Natural killer cell (primary cell): ENCODE data around the gene GALNTL6. TPM values are rescaled to one million over a fixed set of nuclear protein-coding genes. Genes with fewer than 3 reads are reported as not detected.

Experiments used
- ATAC-seq, 3 donors: fragments of 150-1000 bp in 2 of 3; fragments of 200-7000 bp in 1 of 3; cut with Tn5 transposase; 1 replicate in 1 of 3; 2 replicates in 2 of 3; pipeline ENCODE4 v1.10.0; 2021; ENCODE audit warnings: mild to moderate bottlenecking in 2 of 3, moderate library complexity in 2 of 3
- DNase-seq, 2 donors: peaks; one replicate each; pipeline versions ENCODE4 v3.0.0 to v3.0.0-alpha.2; 2013 to 2021; ENCODE audit warnings: mixed read lengths in 1 of 2
- H3K27ac ChIP-seq: one replicate; pipeline ENCODE4 v1.5.1; 2013; ENCODE audit warnings: mild to moderate bottlenecking, low read length
- H3K27me3 ChIP-seq: one replicate; pipeline ENCODE4 v1.6.1; 2013; ENCODE audit warnings: low read length; ENCODE audit not compliant: control insufficient read depth, insufficient read depth
- H3K36me3 ChIP-seq: one replicate; pipeline ENCODE4 v1.6.1; 2013; ENCODE audit warnings: low read length; ENCODE audit not compliant: control insufficient read depth, insufficient read depth
- H3K4me1 ChIP-seq: one replicate; pipeline ENCODE4 v1.6.1; 2013; ENCODE audit warnings: low read length; ENCODE audit not compliant: control insufficient read depth, insufficient read depth
- H3K4me3 ChIP-seq: one replicate; pipeline ENCODE4 v1.5.1; 2013; ENCODE audit warnings: low read length
- H3K9me3 ChIP-seq: one replicate; pipeline ENCODE4 v1.6.1; 2013; ENCODE audit warnings: low read length; ENCODE audit not compliant: control insufficient read depth, insufficient read depth
- H3K27ac Mint-ChIP-seq, 2 donors: one replicate each; pipeline ENCODE4 v1.8.0; 2022; ENCODE audit warnings: mild to moderate bottlenecking in 2 of 2, mixed read lengths in 2 of 2, moderate library complexity in 1 of 2
- H3K27me3 Mint-ChIP-seq, 2 donors: one replicate each; pipeline ENCODE4 v1.8.0; 2022; ENCODE audit warnings: low read depth in 2 of 2, mixed read lengths in 2 of 2
- H3K36me3 Mint-ChIP-seq: one replicate; pipeline ENCODE4 v1.8.0; 2022; ENCODE audit warnings: mixed read lengths
- H3K4me1 Mint-ChIP-seq, 2 donors: one replicate each; pipeline ENCODE4 v1.8.0; 2022; ENCODE audit warnings: mixed read lengths in 2 of 2
- H3K4me3 Mint-ChIP-seq: one replicate; pipeline ENCODE4 v1.8.0; 2022; ENCODE audit warnings: mild to moderate bottlenecking, moderate library complexity, mixed read lengths
- H3K9me3 Mint-ChIP-seq, 2 donors: one replicate each; pipeline ENCODE4 v1.8.0; 2022; ENCODE audit warnings: mixed read lengths in 2 of 2
- CTCF ChIP-seq: fragments of 200-600 bp; IDR thresholded peaks from one replicate; pipeline ENCODE4 v1.8.0; 2022; ENCODE audit warnings: antibody characterized with exemption
- WGBS: methylation state at CpG from one replicate; pipeline ENCODE4 v1.1.7; 2013; ENCODE audit warnings: missing lambda C conversion rate; ENCODE audit not compliant: insufficient coverage; 5-methylcytosine and 5-hydroxymethylcytosine counted together
- intact Hi-C: fragments of 100-400 bp; cut with micrococcal nuclease; formaldehyde crosslinking; loops from one replicate; pipeline ENCODE4 v1.14.2; 2022
- total RNA-seq, 4 donors: library from RNA; stranded (reverse); fragments of 120-200 nt in 1 of 4; gene quantifications; one replicate each; pipeline versions ENCODE4 v1.2.3 to v1.2.4, GENCODE V29; 2013 to 2022

The GALNTL6 gene
- total RNA-seq, 3 donors from 2014 or later (not counting 1 experiment from before 2014, with no cell fraction given) = not detected

DNA sequence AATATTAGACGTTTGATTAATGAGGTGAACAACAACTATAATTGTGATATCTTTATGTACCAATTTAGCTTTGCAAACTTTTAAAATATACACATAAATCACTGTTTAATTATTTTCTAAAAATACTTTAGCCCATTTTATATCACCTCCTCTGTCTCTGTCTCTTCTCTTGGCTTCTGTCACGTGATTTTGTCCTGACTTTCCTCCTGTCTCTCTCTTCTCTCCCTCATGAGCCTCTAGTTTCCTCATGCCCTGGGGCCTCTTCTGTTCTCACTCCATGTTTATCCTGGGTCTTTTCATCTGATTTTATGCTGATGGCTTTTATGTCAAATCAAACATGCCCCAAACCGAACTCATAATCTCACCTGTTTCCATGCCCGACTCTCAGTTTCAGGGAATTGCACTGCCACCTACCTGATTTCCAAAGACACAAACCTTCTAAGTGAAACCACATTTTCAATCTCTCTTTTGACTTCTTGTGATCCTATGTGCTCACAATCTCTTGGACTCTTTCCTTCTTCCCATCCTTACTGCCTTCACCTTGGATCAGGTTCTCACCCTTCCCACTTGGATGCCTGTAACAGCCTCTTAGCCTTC lies 1052.4 kb downstream of the GALNTL6 start:
- WGBS = 87% methylated on average over 3 of the region's 4 CpGs
- Histone ChIP-seq H3K9me3 (peaks cover 3% of the 10 kb centered on the region), H3K4me1 (no peaks in the 10 kb centered on the region), H3K36me3 (no peaks in the 10 kb centered on the region), H3K27ac (no peak overlapping the region), H3K27me3 (no peaks in the 10 kb centered on the region), H3K4me3 (no peak overlapping the region)
- H3K9me3 Mint-ChIP-seq = peaks cover 7 to 12% of the 10 kb centered on the region in 2 donors
- no peaks in the 10 kb centered on the region for H3K4me1 Mint-ChIP-seq
- H3K4me3 Mint-ChIP-seq = no peak overlapping the region
- no peak for DNase-seq
- no peaks in the 10 kb centered on the region for H3K36me3 Mint-ChIP-seq
- H3K27me3 Mint-ChIP-seq = no peaks in the 10 kb centered on the region
- TF ChIP-seq CTCF = no peak
- H3K27ac Mint-ChIP-seq = no peak overlapping the region
- intact Hi-C loops = no loop called here
- no peak for ATAC-seq

DNA sequence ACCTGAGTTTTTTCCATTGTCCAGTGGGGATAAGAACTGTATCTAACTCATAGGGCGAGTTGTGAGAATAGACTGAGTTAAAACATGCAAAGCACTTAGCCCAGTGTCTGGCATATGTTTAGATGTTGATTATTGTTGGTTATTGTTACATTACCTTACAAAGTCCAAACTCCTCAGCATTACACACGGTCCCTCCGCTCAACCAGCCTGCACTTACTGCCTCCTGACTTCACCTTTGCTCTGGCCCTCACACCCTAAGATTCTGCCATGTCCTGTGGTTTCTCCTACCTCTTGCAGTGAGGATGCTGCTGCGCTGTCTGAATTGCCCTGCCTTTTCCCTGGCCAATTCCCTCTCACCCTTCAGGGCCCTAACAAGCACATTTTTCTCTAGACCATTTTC lies 1053.2 kb downstream of the GALNTL6 start:
- H3K4me3 Mint-ChIP-seq = no peak overlapping the region
- no peaks in the 10 kb centered on the region for H3K4me1 ChIP-seq
- no peaks in the 10 kb centered on the region for H3K36me3 ChIP-seq
- peaks cover 3% of the 10 kb centered on the region for H3K9me3 ChIP-seq
- intact Hi-C loops = no loop called here
- DNase-seq (no peak), ATAC-seq (no peak)
- H3K9me3 Mint-ChIP-seq = peaks cover 7 to 12% of the 10 kb centered on the region in 2 donors
- H3K4me3 ChIP-seq = no peak overlapping the region
- WGBS = 71% methylated on average over 4 of the region's 4 CpGs
- H3K27ac Mint-ChIP-seq = no peak overlapping the region
- no peak for TF ChIP-seq CTCF
- no peaks in the 10 kb centered on the region for H3K27me3 Mint-ChIP-seq
- H3K27me3 ChIP-seq = no peaks in the 10 kb centered on the region
- no peak overlapping the region for H3K27ac ChIP-seq
- no peaks in the 10 kb centered on the region for H3K4me1 Mint-ChIP-seq
- H3K36me3 Mint-ChIP-seq = no peaks in the 10 kb centered on the region

DNA sequence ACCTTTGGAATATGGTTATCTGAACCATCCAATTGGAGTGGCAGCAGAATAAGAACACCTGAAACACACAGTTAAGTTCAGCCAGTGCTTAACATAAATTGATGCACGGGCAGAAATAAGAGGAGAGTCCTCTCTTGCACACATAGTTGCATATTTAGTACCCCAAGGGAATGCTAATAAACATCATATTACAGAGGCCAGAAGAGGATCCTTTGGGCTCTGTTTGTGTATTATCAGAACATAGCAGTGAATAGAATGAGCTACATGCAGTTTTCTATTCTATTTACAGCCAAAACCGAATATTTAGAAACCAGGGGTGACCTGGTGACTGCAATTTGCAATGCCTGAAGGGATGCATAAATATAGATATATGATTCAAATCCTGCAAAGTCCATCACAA lies 1054.6 kb downstream of the GALNTL6 start:
- 79% methylated on average over 2 of the region's 2 CpGs for WGBS
- Mint-ChIP-seq H3K4me1 (no peaks in the 10 kb centered on the region), H3K27ac (no peak overlapping the region), H3K9me3 (peaks cover 3 to 12% of the 10 kb centered on the region in 2 donors), H3K27me3 (no peaks in the 10 kb centered on the region), H3K4me3 (no peak overlapping the region), H3K36me3 (no peaks in the 10 kb centered on the region)
- ATAC-seq (no peak), DNase-seq (no peak)
- TF ChIP-seq CTCF = no peak
- Histone ChIP-seq H3K9me3 (peaks cover 1% of the 10 kb centered on the region), H3K36me3 (no peaks in the 10 kb centered on the region), H3K27ac (no peak overlapping the region), H3K4me3 (no peak overlapping the region), H3K4me1 (no peaks in the 10 kb centered on the region), H3K27me3 (no peaks in the 10 kb centered on the region)
- intact Hi-C loops = no loop called here

DNA sequence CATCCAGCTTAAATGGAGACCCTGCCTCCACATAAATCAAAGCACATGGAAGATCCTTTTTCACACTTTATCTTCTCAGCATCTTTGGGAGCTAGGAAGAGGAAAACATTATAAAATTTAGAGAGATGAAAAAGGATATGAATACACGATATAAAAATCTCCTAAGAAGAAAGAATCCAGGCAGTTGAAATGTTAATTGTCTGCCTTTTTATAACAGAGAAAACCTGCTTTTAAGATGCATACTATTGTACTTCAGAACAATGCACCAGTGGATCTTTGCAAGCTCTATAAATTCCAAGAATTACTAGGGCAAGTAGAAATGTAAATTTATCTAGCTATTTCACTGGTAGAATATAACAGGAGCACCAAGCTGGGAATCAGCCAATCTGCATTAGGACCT lies 1055.1 kb downstream of the GALNTL6 start:
- no peaks in the 10 kb centered on the region for H3K27me3 Mint-ChIP-seq
- WGBS = no CpG with 5 or more reads among the region's 1 CpG
- H3K27me3 ChIP-seq = no peaks in the 10 kb centered on the region
- no peak overlapping the region for H3K4me3 ChIP-seq
- H3K36me3 Mint-ChIP-seq = no peaks in the 10 kb centered on the region
- no peaks in the 10 kb centered on the region for H3K9me3 ChIP-seq
- H3K4me1 ChIP-seq = no peaks in the 10 kb centered on the region
- H3K36me3 ChIP-seq = no peaks in the 10 kb centered on the region
- H3K27ac Mint-ChIP-seq = no peak overlapping the region
- intact Hi-C loops = no loop called here
- DNase-seq (no peak), ATAC-seq (no peak)
- no peak overlapping the region for H3K4me3 Mint-ChIP-seq
- H3K4me1 Mint-ChIP-seq = no peaks in the 10 kb centered on the region
- H3K27ac ChIP-seq = no peak overlapping the region
- H3K9me3 Mint-ChIP-seq = peaks cover 3 to 12% of the 10 kb centered on the region in 2 donors
- no peak for TF ChIP-seq CTCF
